ENCODE results near the gene SLC26A1. TPM values are rescaled to one million over a fixed set of nuclear protein-coding genes. Genes with fewer than 3 reads are reported as not detected.

SLC26A1 gene
- total RNA-seq, 1 experiment from 2014 or later, result 0.09 TPM

DNA sequence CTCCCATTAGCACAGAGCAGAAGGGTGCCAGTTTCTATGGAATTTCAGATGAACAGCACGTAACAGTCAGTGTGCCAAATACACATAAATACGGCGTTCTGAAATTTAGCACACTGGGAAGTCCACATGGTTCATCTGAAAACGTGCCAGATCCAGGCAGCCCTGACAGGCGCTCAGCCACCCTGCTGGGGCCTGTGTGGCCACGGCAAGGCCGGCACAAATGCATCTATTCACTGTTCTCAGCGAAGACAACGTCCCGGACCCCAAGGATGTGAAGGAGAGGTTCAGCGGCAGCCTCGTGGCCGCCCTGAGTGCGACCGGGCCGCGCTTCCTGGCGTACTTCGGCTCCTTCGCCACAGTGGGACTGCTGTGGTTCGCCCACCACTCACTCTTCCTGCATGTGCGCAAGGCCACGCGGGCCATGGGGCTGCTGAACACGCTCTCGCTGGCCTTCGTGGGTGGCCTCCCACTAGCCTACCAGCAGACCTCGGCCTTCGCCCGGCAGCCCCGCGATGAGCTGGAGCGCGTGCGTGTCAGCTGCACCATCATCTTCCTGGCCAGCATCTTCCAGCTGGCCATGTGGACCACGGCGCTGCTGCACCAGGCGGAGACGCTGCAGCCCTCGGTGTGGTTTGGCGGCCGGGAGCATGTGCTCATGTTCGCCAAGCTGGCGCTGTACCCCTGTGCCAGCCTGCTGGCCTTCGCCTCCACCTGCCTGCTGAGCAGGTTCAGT lies 35.5 kb downstream of the SLC26A1 start:
- no peak overlapping the region for H2BK15ac ChIP-seq (ENCODE audit: low read depth, low read length)
- no peaks in the 10 kb centered on the region for H3K79me1 ChIP-seq (ENCODE audit: insufficient read depth, low read depth, low read length, poor library complexity, severe bottlenecking)
- H3K23me2 ChIP-seq (ENCODE audit: insufficient read length, low read depth, low read length, poor library complexity, severe bottlenecking), result no peaks in the 10 kb centered on the region
- no peak overlapping the region for H2BK20ac ChIP-seq (ENCODE audit: low read depth, low read length, poor library complexity, severe bottlenecking)
- no peak overlapping the region for H3K9ac ChIP-seq (ENCODE audit: extremely low read depth, insufficient read length, low read length)
- no peak overlapping the region for H3K4me2 ChIP-seq (ENCODE audit: insufficient read depth, insufficient read length, low read length)
- Mint-ChIP-seq H3K36me3 (ENCODE audit: insufficient read depth in 1 of 3, low read depth in 3 of 3) (peaks cover 0 to 5% (median 0%) of the 10 kb centered on the region in 3 experiments; a peak in 1 of 7 replicates), H3K4me3 (no peak overlapping the region; a peak in 1 of 5 replicates), H3K27me3 (ENCODE audit: low read depth) (no peaks in the 10 kb centered on the region), H3K4me1 (no peaks in the 10 kb centered on the region), H3K27ac (no peak overlapping the region), H3K9me3 (no peaks in the 10 kb centered on the region)
- no peaks in the 10 kb centered on the region for H3K79me2 ChIP-seq (ENCODE audit: insufficient read depth, low read length)
- H2BK120ac ChIP-seq (ENCODE audit: low read depth, low read length, poor library complexity, severe bottlenecking), result no peak overlapping the region
- no peak overlapping the region for H3K27ac ChIP-seq (ENCODE audit: insufficient read length, low read depth, low read length)
- no peak overlapping the region for H2BK5ac ChIP-seq (ENCODE audit: insufficient read length, low read length)
- H2BK12ac ChIP-seq (ENCODE audit: insufficient read length, low read depth, low read length), result no peak overlapping the region
- H3K4me1 ChIP-seq (ENCODE audit: insufficient read depth, low read length), result no peaks in the 10 kb centered on the region
- H4K8ac ChIP-seq (replicated peaks; ENCODE audit: insufficient read length, low read depth, low read length), result no peak overlapping the region
- H3K14ac ChIP-seq (ENCODE audit: insufficient read depth, low read length), result no peak overlapping the region; the same call in 1 of the 2 replicates
- TF ChIP-seq, protein P1, sequence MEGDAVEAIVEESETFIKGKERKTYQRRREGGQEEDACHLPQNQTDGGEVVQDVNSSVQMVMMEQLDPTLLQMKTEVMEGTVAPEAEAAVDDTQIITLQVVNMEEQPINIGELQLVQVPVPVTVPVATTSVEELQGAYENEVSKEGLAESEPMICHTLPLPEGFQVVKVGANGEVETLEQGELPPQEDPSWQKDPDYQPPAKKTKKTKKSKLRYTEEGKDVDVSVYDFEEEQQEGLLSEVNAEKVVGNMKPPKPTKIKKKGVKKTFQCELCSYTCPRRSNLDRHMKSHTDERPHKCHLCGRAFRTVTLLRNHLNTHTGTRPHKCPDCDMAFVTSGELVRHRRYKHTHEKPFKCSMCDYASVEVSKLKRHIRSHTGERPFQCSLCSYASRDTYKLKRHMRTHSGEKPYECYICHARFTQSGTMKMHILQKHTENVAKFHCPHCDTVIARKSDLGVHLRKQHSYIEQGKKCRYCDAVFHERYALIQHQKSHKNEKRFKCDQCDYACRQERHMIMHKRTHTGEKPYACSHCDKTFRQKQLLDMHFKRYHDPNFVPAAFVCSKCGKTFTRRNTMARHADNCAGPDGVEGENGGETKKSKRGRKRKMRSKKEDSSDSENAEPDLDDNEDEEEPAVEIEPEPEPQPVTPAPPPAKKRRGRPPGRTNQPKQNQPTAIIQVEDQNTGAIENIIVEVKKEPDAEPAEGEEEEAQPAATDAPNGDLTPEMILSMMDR (conservative IDR thresholded peaks at IDR 0.05), result no peak
- H3K27me3 ChIP-seq (ENCODE audit: insufficient read depth, low read length), result no peaks in the 10 kb centered on the region
- H4K20me1 ChIP-seq (ENCODE audit: control insufficient read depth, insufficient read depth, insufficient read length), result no peaks in the 10 kb centered on the region
- H3T11ph ChIP-seq (ENCODE audit: low read length), result no peak overlapping the region
- no peak overlapping the region for H4K91ac ChIP-seq (ENCODE audit: insufficient read length, low read depth, low read length)
- no peak overlapping the region for H3K18ac ChIP-seq (ENCODE audit: insufficient read length, low read depth, low read length)
- no peak overlapping the region for H2AFZ ChIP-seq (ENCODE audit: low read length)
- H3K23ac ChIP-seq (ENCODE audit: insufficient read length, low read depth, low read length), result no peak overlapping the region
- no peak for DNase-seq
- no peak overlapping the region for H2AK5ac ChIP-seq (ENCODE audit: insufficient read length, low read length)
- H4K5ac ChIP-seq (ENCODE audit: insufficient read length, low read depth, low read length), result no peak overlapping the region
- no peaks in the 10 kb centered on the region for H3K9me3 ChIP-seq (ENCODE audit: control insufficient read depth, low read depth, low read length)
- no CpG with 5 or more reads among the region's 45 CpGs for WGBS (ENCODE audit: extremely low coverage, insufficient read length, low lambda C conversion rate)
- H3K56ac ChIP-seq (ENCODE audit: insufficient read length, low read depth, low read length), result no peak overlapping the region
- H3K4ac ChIP-seq (ENCODE audit: low read depth, low read length), result no peak overlapping the region

All from H9 (cell line).